Natural killer cell treated with Interleukin-12 subunit alpha and Interleukin-12 subunit beta and Interleukin-15 and Interleukin-18, amount 100 ng/mL, for 72 hours (primary cell): Measurements from ENCODE around the gene AR. TPM values are rescaled to one million over a fixed set of nuclear protein-coding genes. Genes with fewer than 3 reads are reported as not detected.
"Not testable (repeated sequence)": the region's sequence is repeated elsewhere in the genome, so short reads cannot be mapped to it uniquely, and the experiment has no call there.

Experiments
- ATAC-seq, 2 donors: fragments of 150-1000 bp; cut with Tn5 transposase in 1 of 2; sonication (Bioruptor Pico), chemical (Tn5 transposase) in 1 of 2; 2 replicates each; pipeline ENCODE4 v1.10.0; 2021
- DNase-seq: peaks from one replicate; pipeline ENCODE4 v3.0.0; 2022; ENCODE audit warnings: low spot score
- H3K27ac Mint-ChIP-seq, 2 donors: 1 replicate in 1 of 2; 2 replicates in 1 of 2; pipeline ENCODE4 v1.8.0; 2022; ENCODE audit warnings: mixed read lengths in 2 of 2, mild to moderate bottlenecking in 1 of 2, moderate library complexity in 1 of 2
- H3K27me3 Mint-ChIP-seq, 2 donors: 1 replicate in 1 of 2; 2 replicates in 1 of 2; pipeline ENCODE4 v1.8.0; 2022; ENCODE audit warnings: mixed read lengths in 2 of 2
- H3K36me3 Mint-ChIP-seq: one replicate; pipeline ENCODE4 v1.8.0; 2022; ENCODE audit warnings: mixed read lengths
- H3K4me1 Mint-ChIP-seq, 2 donors: 1 replicate in 1 of 2; 2 replicates in 1 of 2; pipeline ENCODE4 v1.8.0; 2022; ENCODE audit warnings: low read depth in 2 of 2, mixed read lengths in 2 of 2, mild to moderate bottlenecking in 1 of 2
- H3K4me3 Mint-ChIP-seq: one replicate; pipeline ENCODE4 v1.8.0; 2022; ENCODE audit warnings: mixed read lengths
- H3K9me3 Mint-ChIP-seq: 2 replicates; pipeline ENCODE4 v1.8.0; 2022; ENCODE audit warnings: mixed read lengths
- total RNA-seq, 2 donors: library from RNA; stranded (reverse); gene quantifications; one replicate each; pipeline ENCODE4 v1.2.3, GENCODE V29; 2022

Gene AR
- total RNA-seq, 2 donors from 2014 or later, result not detected

GRCh38 chrX:67636532-67636931, 92.7 kb downstream of the AR start:
- Mint-ChIP-seq H3K27me3 (peaks cover 0 to 9% of the 10 kb centered on the region in 2 donors), H3K9me3 (no peaks in the 10 kb centered on the region), H3K36me3 (no peaks in the 10 kb centered on the region), H3K27ac (no peak overlapping the region), H3K4me1 (no peaks in the 10 kb centered on the region), H3K4me3 (no peak overlapping the region)
- no peak for ATAC-seq
- no peak for DNase-seq

- not testable (repeated sequence) for H3K9me3 Mint-ChIP-seq, H3K36me3 Mint-ChIP-seq, H3K27me3 Mint-ChIP-seq, ATAC-seq, H3K4me1 Mint-ChIP-seq, DNase-seq, H3K4me3 Mint-ChIP-seq, H3K27ac Mint-ChIP-seq
These were observed 93.5 kb downstream of the AR start for GRCh38 chrX:67637293-67637692.

- no peak for ATAC-seq
- Mint-ChIP-seq H3K36me3 (no peaks in the 10 kb centered on the region), H3K9me3 (no peaks in the 10 kb centered on the region), H3K27ac (no peak overlapping the region), H3K4me1 (peaks cover 0 to 13% of the 10 kb centered on the region in 2 donors), H3K27me3 (peaks cover 0 to 10% of the 10 kb centered on the region in 2 donors), H3K4me3 (no peak overlapping the region)
- DNase-seq, result no peak
These were observed 104.5 kb downstream of the AR start for GRCh38 chrX:67648361-67648760.

GRCh38 chrX:67651437-67652142, 107.8 kb downstream of the AR start:
- Mint-ChIP-seq H3K4me3 (no peak overlapping the region), H3K9me3 (no peaks in the 10 kb centered on the region), H3K27ac (no peak overlapping the region), H3K4me1 (peaks cover 0 to 13% of the 10 kb centered on the region in 2 donors), H3K36me3 (no peaks in the 10 kb centered on the region), H3K27me3 (peaks cover 0 to 3% of the 10 kb centered on the region in 2 donors)
- ATAC-seq (no peak), DNase-seq (no peak)

GRCh38 chrX:67652543-67652942, 108.7 kb downstream of the AR start:
- Mint-ChIP-seq H3K4me1 (peaks cover 0 to 13% of the 10 kb centered on the region in 2 donors), H3K9me3 (no peaks in the 10 kb centered on the region), H3K27ac (no peak overlapping the region), H3K27me3 (peaks cover 0 to 3% of the 10 kb centered on the region in 2 donors), H3K36me3 (no peaks in the 10 kb centered on the region), H3K4me3 (no peak overlapping the region)
- no peak for DNase-seq
- no peak for ATAC-seq

GRCh38 chrX:67654301-67654700, 110.5 kb downstream of the AR start:
- Mint-ChIP-seq H3K36me3 (no peaks in the 10 kb centered on the region), H3K4me1 (peaks cover 0 to 13% of the 10 kb centered on the region in 2 donors), H3K27ac (no peak overlapping the region), H3K27me3 (peaks cover 0 to 3% of the 10 kb centered on the region in 2 donors), H3K9me3 (no peaks in the 10 kb centered on the region), H3K4me3 (no peak overlapping the region)
- no peak for ATAC-seq
- DNase-seq, result no peak

GRCh38 chrX:67665583-67665982, 121.8 kb downstream of the AR start:
- Mint-ChIP-seq H3K4me1 (no peaks in the 10 kb centered on the region), H3K27me3 (peaks cover 0 to 3% of the 10 kb centered on the region in 2 donors), H3K36me3 (no peaks in the 10 kb centered on the region), H3K4me3 (no peak overlapping the region), H3K9me3 (peaks cover 6% of the 10 kb centered on the region), H3K27ac (no peak overlapping the region)
- ATAC-seq (no peak), DNase-seq (no peak)

- not testable (repeated sequence) for H3K9me3 Mint-ChIP-seq, H3K36me3 Mint-ChIP-seq, H3K4me3 Mint-ChIP-seq, ATAC-seq, H3K27me3 Mint-ChIP-seq, DNase-seq, H3K27ac Mint-ChIP-seq, H3K4me1 Mint-ChIP-seq
These were observed 126.9 kb downstream of the AR start for GRCh38 chrX:67670717-67671116.

- Mint-ChIP-seq H3K27me3 (peaks cover 0 to 12% of the 10 kb centered on the region in 2 donors), H3K27ac (no peak overlapping the region), H3K36me3 (no peaks in the 10 kb centered on the region), H3K4me1 (no peaks in the 10 kb centered on the region), H3K4me3 (no peak overlapping the region), H3K9me3 (no peaks in the 10 kb centered on the region)
- DNase-seq (no peak), ATAC-seq (no peak)
These were observed 130.0 kb downstream of the AR start for GRCh38 chrX:67673741-67674274.

GRCh38 chrX:67674741-67675140, 130.9 kb downstream of the AR start:
- Mint-ChIP-seq H3K4me1 (no peaks in the 10 kb centered on the region), H3K9me3 (no peaks in the 10 kb centered on the region), H3K36me3 (no peaks in the 10 kb centered on the region), H3K27ac (no peak overlapping the region), H3K27me3 (peaks cover 0 to 12% of the 10 kb centered on the region in 2 donors), H3K4me3 (no peak overlapping the region)
- DNase-seq (no peak), ATAC-seq (no peak)

GRCh38 chrX:67684136-67684535, 140.3 kb downstream of the AR start:
- H3K36me3 Mint-ChIP-seq, result no peaks in the 10 kb centered on the region
- peaks cover 3% of the 10 kb centered on the region for H3K9me3 Mint-ChIP-seq
- no peak for DNase-seq
- H3K4me1 Mint-ChIP-seq, result no peaks in the 10 kb centered on the region
- H3K27ac Mint-ChIP-seq, result no peak overlapping the region
- no peak for ATAC-seq
- H3K27me3 Mint-ChIP-seq, result peaks cover 0 to 14% of the 10 kb centered on the region in 2 donors
- H3K4me3 Mint-ChIP-seq, result no peak overlapping the region

GRCh38 chrX:67692246-67692645, 148.4 kb downstream of the AR start:
- Mint-ChIP-seq H3K27me3 (peaks cover 0 to 9% of the 10 kb centered on the region in 2 donors), H3K4me3 (no peak overlapping the region), H3K27ac (no peak overlapping the region), H3K36me3 (no peaks in the 10 kb centered on the region), H3K9me3 (no peaks in the 10 kb centered on the region), H3K4me1 (no peaks in the 10 kb centered on the region)
- ATAC-seq (no peak), DNase-seq (no peak)

GRCh38 chrX:67693928-67694327, 150.1 kb downstream of the AR start:
- Mint-ChIP-seq H3K4me1 (no peaks in the 10 kb centered on the region), H3K9me3 (no peaks in the 10 kb centered on the region), H3K36me3 (no peaks in the 10 kb centered on the region), H3K27me3 (peaks cover 0 to 8% of the 10 kb centered on the region in 2 donors), H3K4me3 (no peak overlapping the region), H3K27ac (no peak overlapping the region)
- ATAC-seq (no peak), DNase-seq (no peak)

- DNase-seq (no peak), ATAC-seq (no peak)
- no peaks in the 10 kb centered on the region for H3K9me3 Mint-ChIP-seq
- H3K4me1 Mint-ChIP-seq, result no peaks in the 10 kb centered on the region
- no peak overlapping the region for H3K27ac Mint-ChIP-seq
- H3K4me3 Mint-ChIP-seq, result no peak overlapping the region
- peaks cover 0 to 8% of the 10 kb centered on the region in 2 donors for H3K27me3 Mint-ChIP-seq
- H3K36me3 Mint-ChIP-seq, result no peaks in the 10 kb centered on the region
These were observed 153.6 kb downstream of the AR start for GRCh38 chrX:67697452-67697851.
